WTC11 (cell line): ENCODE results near the gene NCBP1.

Experiments used
- AFF4 ChIP-seq: sonication (generic); formaldehyde crosslinking; IDR thresholded peaks from 2 replicates; pipeline ENCODE4 v1.8.1; 2023; ENCODE audit warnings: mild to moderate bottlenecking, missing genetic modification reagents, borderline replicate concordance
- ATF2 ChIP-seq: sonication (generic); formaldehyde crosslinking; IDR thresholded peaks from 2 replicates; pipeline ENCODE4 v1.8.1; 2022; ENCODE audit warnings: low read depth, missing genetic modification reagents, borderline replicate concordance
- CTCF ChIP-seq: fragments of 200-600 bp; IDR thresholded peaks from 2 replicates; pipeline ENCODE4 v1.8.0; 2022; ENCODE audit warnings: antibody characterized with exemption
- E2F4 ChIP-seq: sonication (generic); formaldehyde crosslinking; IDR thresholded peaks from 2 replicates; pipeline ENCODE4 v1.8.1; 2022; ENCODE audit warnings: low read depth, mild to moderate bottlenecking, moderate library complexity, missing genetic modification reagents, borderline replicate concordance
- FOXJ3 ChIP-seq: sonication (generic); formaldehyde crosslinking; IDR thresholded peaks from 2 replicates; pipeline ENCODE4 v1.9.0; 2021; ENCODE audit warnings: missing genetic modification reagents, mild to moderate bottlenecking, borderline replicate concordance
- FOXP4 ChIP-seq: sonication (generic); formaldehyde crosslinking; IDR thresholded peaks from 2 replicates; pipeline ENCODE4 v1.8.0; 2022; ENCODE audit warnings: mild to moderate bottlenecking, missing genetic modification reagents
- GABPB1 ChIP-seq: sonication (generic); formaldehyde crosslinking; IDR thresholded peaks from 2 replicates; pipeline ENCODE4 v1.8.1; 2023; ENCODE audit warnings: mild to moderate bottlenecking, missing genetic modification reagents
- USF1 ChIP-seq: sonication (generic); formaldehyde crosslinking; IDR thresholded peaks from 2 replicates; pipeline ENCODE4 v1.8.0; 2022; ENCODE audit warnings: mild to moderate bottlenecking, missing genetic modification reagents
- ZBTB43 ChIP-seq: sonication (generic); formaldehyde crosslinking; IDR thresholded peaks from 2 replicates; pipeline ENCODE4 v1.8.1; 2023; ENCODE audit warnings: mild to moderate bottlenecking, missing genetic modification reagents
- ZNF317 ChIP-seq: sonication (generic); formaldehyde crosslinking; IDR thresholded peaks from 2 replicates; pipeline ENCODE4 v1.8.1; 2023; ENCODE audit warnings: low read depth, mild to moderate bottlenecking, moderate library complexity, missing genetic modification reagents, borderline replicate concordance

GRCh38 chr9:97697837-97698236, 64.2 kb downstream of the NCBP1 start:
- TF ChIP-seq CTCF (no peak), GABPB1 (CRISPR knock-in tag) (no peak), FOXJ3 (CRISPR knock-in tag) (no peak), ZNF317 (no peak), AFF4 (CRISPR knock-in tag) (no peak), FOXP4 (no peak), ZBTB43 (CRISPR knock-in tag) (no peak), USF1 (CRISPR knock-in tag) (no peak), ATF2 (CRISPR knock-in tag) (no peak), E2F4 (CRISPR knock-in tag) (no peak)
